ENCODE results near the gene LINS1. TPM values are rescaled to one million over a fixed set of nuclear protein-coding genes. Genes with fewer than 3 reads are reported as not detected.

The LINS1 gene
- total RNA-seq, 1 experiment from 2014 or later = 13.6 TPM

- intact Hi-C loops (cut with micrococcal nuclease; ENCODE audit: unreplicated experiment) = no loop called here
- in situ Hi-C loops (cut with HindIII; ENCODE audit: low pct_unique_long_range_greater_than_20kb, low sequenced_read_pairs) = no loop called here
- no peak overlapping the region for H3K4me3 ChIP-seq (ENCODE audit: low read depth in 2 of 2, low read length in 2 of 2)
- no peaks in the 10 kb centered on the region for H3K4me1 ChIP-seq (ENCODE audit: control insufficient read depth, insufficient read depth, low read length)
- peaks cover 16% of the 10 kb centered on the region for H3K27me3 ChIP-seq (ENCODE audit: control insufficient read depth, insufficient read depth, low read length)
- ATAC-seq = no peak
- CTCF ChIA-PET = no interaction called here
- no peak overlapping the region for H3K27ac ChIP-seq (ENCODE audit: low read length)
- H3K9me3 ChIP-seq (ENCODE audit: control insufficient read depth, insufficient read depth, low read depth, low read length) = no peaks in the 10 kb centered on the region
- no TSS peak for BruUV-seq (replicated peaks)
- H3K36me3 ChIP-seq (ENCODE audit: control insufficient read depth, insufficient read depth, low read length) = no peaks in the 10 kb centered on the region
- no peak for TF ChIP-seq REST (IDR thresholded peaks at IDR 0.05; ENCODE audit: insufficient read depth in 1 of 2, low read depth in 2 of 2, low read length in 1 of 2)
- no peak for TF ChIP-seq CTCF (IDR thresholded peaks at IDR 0.05)
- no peak for TF ChIP-seq POLR2AphosphoS5 (IDR thresholded peaks at IDR 0.05; ENCODE audit: low read depth, low read length)
- TF ChIP-seq TCF7L2 (IDR thresholded peaks at IDR 0.05; ENCODE audit: low read depth, low read length) = no peak
- no peak for TF ChIP-seq SIN3A (IDR thresholded peaks at IDR 0.05; ENCODE audit: borderline replicate concordance, insufficient read depth, low read depth, low read length)
- POLR2A ChIA-PET = no interaction called here
- no peak for DNase-seq (ENCODE audit: low read depth, low spot score)
Measured at GRCh38 chr15:100533886-100534285, 68.1 kb downstream of the LINS1 start.

- no peaks in the 10 kb centered on the region for H3K36me3 ChIP-seq (ENCODE audit: control insufficient read depth, insufficient read depth, low read length)
- no peaks in the 10 kb centered on the region for H3K9me3 ChIP-seq (ENCODE audit: control insufficient read depth, insufficient read depth, low read depth, low read length)
- ChIA-PET CTCF (no interaction called here), POLR2A (no interaction called here)
- ATAC-seq = no peak
- peaks cover 16% of the 10 kb centered on the region for H3K27me3 ChIP-seq (ENCODE audit: control insufficient read depth, insufficient read depth, low read length)
- H3K4me1 ChIP-seq (ENCODE audit: control insufficient read depth, insufficient read depth, low read length) = no peaks in the 10 kb centered on the region
- H3K4me3 ChIP-seq (ENCODE audit: low read depth in 2 of 2, low read length in 2 of 2) = no peak overlapping the region
- no TSS peak for BruUV-seq (replicated peaks)
- in situ Hi-C loops (cut with HindIII; ENCODE audit: low pct_unique_long_range_greater_than_20kb, low sequenced_read_pairs) (no loop called here), intact Hi-C loops (cut with micrococcal nuclease; ENCODE audit: unreplicated experiment) (no loop called here)
- TF ChIP-seq TCF7L2 (IDR thresholded peaks at IDR 0.05; ENCODE audit: low read depth, low read length) (no peak), SIN3A (IDR thresholded peaks at IDR 0.05; ENCODE audit: borderline replicate concordance, insufficient read depth, low read depth, low read length) (no peak), CTCF (IDR thresholded peaks at IDR 0.05) (no peak), REST (IDR thresholded peaks at IDR 0.05; ENCODE audit: insufficient read depth in 1 of 2, low read depth in 2 of 2, low read length in 1 of 2) (no peak), POLR2AphosphoS5 (IDR thresholded peaks at IDR 0.05; ENCODE audit: low read depth, low read length) (no peak)
- no peak for DNase-seq (ENCODE audit: low read depth, low spot score)
- no peak overlapping the region for H3K27ac ChIP-seq (ENCODE audit: low read length)
Measured at GRCh38 chr15:100531823-100532327, 70.1 kb downstream of the LINS1 start.
